HAP-1 (cell line): Measurements from ENCODE around the gene GREB1.
"Not testable (repeated sequence)": the region's sequence is repeated elsewhere in the genome, so short reads cannot be mapped to it uniquely, and the experiment has no call there.

ENCODE experiments used
- DNase-seq, 2 experiments: peaks; one replicate each; pipeline ENCODE4 v3.0.0-alpha.2; 2016 to 2020; ENCODE audit warnings: low spot score in 2 of 2
- H3K27me3 ChIP-seq: fragments of 250-450 bp; sonication (Bioruptor Pico); 2 replicates; pipeline ENCODE4 v1.5.1; 2020; ENCODE audit warnings: low read depth, mild to moderate bottlenecking, moderate library complexity
- H3K36me3 ChIP-seq: fragments of 250-450 bp; sonication (Bioruptor Pico); replicated peaks from 2 replicates; pipeline ENCODE4 v1.5.1; 2020; ENCODE audit warnings: mild to moderate bottlenecking
- H3K4me1 ChIP-seq: fragments of 250-450 bp; sonication (Bioruptor Pico); 2 replicates; pipeline ENCODE4 v1.5.1; 2020; ENCODE audit warnings: mild to moderate bottlenecking
- H3K4me3 ChIP-seq: fragments of 250-450 bp; sonication (Bioruptor Pico); 2 replicates; pipeline ENCODE4 v1.5.1; 2020; ENCODE audit warnings: mild to moderate bottlenecking, moderate library complexity
- H3K9me3 ChIP-seq: fragments of 250-450 bp; sonication (Bioruptor Pico); 2 replicates; pipeline ENCODE4 v1.5.1; 2020; ENCODE audit warnings: mild to moderate bottlenecking, moderate library complexity
- in situ Hi-C: fragments of 300-500 bp; cut with MboI; formaldehyde crosslinking; loops from 3 replicates; pipeline ENCODE4 v1.14.3; 2020; ENCODE audit warnings: low sequenced_read_pairs, inconsistent platforms, mixed read lengths

GREB1 gene

GRCh38 chr2:11649093-11649492, 115.2 kb downstream of the GREB1 start:
- peaks cover 7% of the 10 kb centered on the region for H3K27me3 ChIP-seq
- H3K4me1 ChIP-seq: no peaks in the 10 kb centered on the region
- H3K9me3 ChIP-seq: no peaks in the 10 kb centered on the region
- no peaks in the 10 kb centered on the region for H3K36me3 ChIP-seq
- no peak for DNase-seq
- in situ Hi-C loops: no loop called here
- no peak overlapping the region for H3K4me3 ChIP-seq

GRCh38 chr2:11651856-11652548, 118.2 kb downstream of the GREB1 start:
- H3K27me3 ChIP-seq: peaks cover 4% of the 10 kb centered on the region; the same call in 1 of the 2 replicates
- H3K9me3 ChIP-seq: no peaks in the 10 kb centered on the region
- DNase-seq: no peak
- no peak overlapping the region for H3K4me3 ChIP-seq
- H3K4me1 ChIP-seq: no peaks in the 10 kb centered on the region
- H3K36me3 ChIP-seq: no peaks in the 10 kb centered on the region
- in situ Hi-C loops: no loop called here

- no peak for DNase-seq
These were observed 118.7 kb downstream of the GREB1 start for GRCh38 chr2:11652553-11652952.

GRCh38 chr2:11655495-11655894, 121.7 kb downstream of the GREB1 start:
- Histone ChIP-seq H3K4me1 (no peaks in the 10 kb centered on the region), H3K27me3 (no peaks in the 10 kb centered on the region; the same call in 1 of the 2 replicates), H3K4me3 (no peak overlapping the region), H3K9me3 (no peaks in the 10 kb centered on the region), H3K36me3 (no peaks in the 10 kb centered on the region)
- in situ Hi-C loops: no loop called here
- DNase-seq: no peak

More at GRCh38 chr2:11652553-11652952, 118.7 kb downstream of the GREB1 start:
- no peak overlapping the region for H3K4me3 ChIP-seq
- no peaks in the 10 kb centered on the region for H3K4me1 ChIP-seq
- H3K9me3 ChIP-seq: no peaks in the 10 kb centered on the region
- peaks cover 4% of the 10 kb centered on the region; the same call in 1 of the 2 replicates for H3K27me3 ChIP-seq
- in situ Hi-C loops: no loop called here
- H3K36me3 ChIP-seq: no peaks in the 10 kb centered on the region

DNA sequence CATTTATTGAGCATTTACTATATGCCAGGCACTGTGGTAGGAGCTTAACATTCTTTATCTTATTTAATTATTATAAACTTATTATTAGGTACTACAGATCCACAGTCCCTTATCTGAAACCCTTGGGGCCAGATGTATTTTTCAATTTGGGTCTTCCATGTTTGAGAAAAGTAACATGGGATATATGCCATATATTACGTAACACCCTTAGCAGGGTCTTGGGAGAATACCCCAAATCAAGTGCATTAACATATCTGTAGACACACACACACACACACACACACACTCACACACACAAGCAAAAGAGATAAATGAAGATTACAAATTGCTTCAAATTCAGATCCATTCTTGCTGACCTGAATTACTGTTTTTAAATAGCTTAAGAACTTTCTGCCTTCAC, 122.4 kb downstream of the GREB1 start:
- in situ Hi-C loops: no loop called here
- H3K4me1 ChIP-seq: no peaks in the 10 kb centered on the region
- H3K9me3 ChIP-seq: no peaks in the 10 kb centered on the region
- H3K27me3 ChIP-seq: no peaks in the 10 kb centered on the region; the same call in 1 of the 2 replicates
- no peak for DNase-seq
- no peak overlapping the region for H3K4me3 ChIP-seq
- no peaks in the 10 kb centered on the region for H3K36me3 ChIP-seq

- in situ Hi-C loops: no loop called here
- no peak for DNase-seq
- Histone ChIP-seq H3K4me1 (no peaks in the 10 kb centered on the region), H3K27me3 (no peaks in the 10 kb centered on the region; the same call in 1 of the 2 replicates), H3K9me3 (no peaks in the 10 kb centered on the region), H3K36me3 (no peaks in the 10 kb centered on the region), H3K4me3 (no peak overlapping the region)
These were observed 122.8 kb downstream of the GREB1 start for GRCh38 chr2:11656671-11657101.

DNA sequence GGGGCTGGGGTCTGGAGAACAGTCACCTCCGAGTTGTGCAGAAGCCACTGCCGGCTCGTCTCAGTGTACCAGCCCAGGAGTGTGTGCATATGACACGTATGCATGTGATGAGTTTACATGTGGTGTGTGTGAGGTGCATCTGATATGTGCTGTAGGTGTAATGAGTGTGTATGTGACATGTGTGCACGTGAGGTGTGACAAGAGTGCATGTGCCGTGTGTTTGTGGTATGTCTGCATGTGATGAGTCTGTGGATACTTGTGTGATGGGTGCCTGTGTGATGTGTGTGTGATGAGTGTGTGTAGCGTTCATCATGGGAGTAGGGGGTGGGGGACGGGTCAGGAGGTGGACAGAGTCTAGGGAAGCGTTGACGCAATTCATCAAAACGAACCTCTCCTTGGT, 123.3 kb downstream of the GREB1 start:
- H3K36me3 ChIP-seq: no peaks in the 10 kb centered on the region
- in situ Hi-C loops: no loop called here
- no peak for DNase-seq
- no peaks in the 10 kb centered on the region for H3K27me3 ChIP-seq
- no peak overlapping the region for H3K4me3 ChIP-seq
- H3K9me3 ChIP-seq: no peaks in the 10 kb centered on the region
- no peaks in the 10 kb centered on the region for H3K4me1 ChIP-seq

DNA sequence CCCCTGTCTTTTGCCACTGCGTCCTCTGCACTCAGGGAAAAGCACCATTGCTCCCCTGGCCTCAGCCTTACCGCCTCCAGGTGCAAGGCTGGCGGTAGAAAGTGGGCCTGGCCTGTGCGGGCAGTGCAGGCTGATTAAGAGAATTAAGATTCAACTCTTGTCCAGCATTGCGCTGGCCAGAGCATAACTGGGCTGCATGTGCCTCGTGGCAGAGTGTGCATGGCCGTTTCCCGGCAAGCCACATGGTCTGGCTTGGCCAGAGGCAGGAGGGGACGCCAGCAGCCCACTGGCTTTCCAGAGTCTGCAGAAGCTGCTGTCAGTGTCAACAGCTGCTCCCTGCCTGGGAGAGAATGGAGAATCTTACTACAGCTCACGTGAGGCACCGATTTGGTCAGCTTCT, 123.8 kb downstream of the GREB1 start:
- no peak for DNase-seq
- no peaks in the 10 kb centered on the region for H3K36me3 ChIP-seq
- H3K27me3 ChIP-seq: no peaks in the 10 kb centered on the region
- H3K9me3 ChIP-seq: no peaks in the 10 kb centered on the region
- H3K4me1 ChIP-seq: no peaks in the 10 kb centered on the region
- in situ Hi-C loops: no loop called here
- no peak overlapping the region for H3K4me3 ChIP-seq

DNA sequence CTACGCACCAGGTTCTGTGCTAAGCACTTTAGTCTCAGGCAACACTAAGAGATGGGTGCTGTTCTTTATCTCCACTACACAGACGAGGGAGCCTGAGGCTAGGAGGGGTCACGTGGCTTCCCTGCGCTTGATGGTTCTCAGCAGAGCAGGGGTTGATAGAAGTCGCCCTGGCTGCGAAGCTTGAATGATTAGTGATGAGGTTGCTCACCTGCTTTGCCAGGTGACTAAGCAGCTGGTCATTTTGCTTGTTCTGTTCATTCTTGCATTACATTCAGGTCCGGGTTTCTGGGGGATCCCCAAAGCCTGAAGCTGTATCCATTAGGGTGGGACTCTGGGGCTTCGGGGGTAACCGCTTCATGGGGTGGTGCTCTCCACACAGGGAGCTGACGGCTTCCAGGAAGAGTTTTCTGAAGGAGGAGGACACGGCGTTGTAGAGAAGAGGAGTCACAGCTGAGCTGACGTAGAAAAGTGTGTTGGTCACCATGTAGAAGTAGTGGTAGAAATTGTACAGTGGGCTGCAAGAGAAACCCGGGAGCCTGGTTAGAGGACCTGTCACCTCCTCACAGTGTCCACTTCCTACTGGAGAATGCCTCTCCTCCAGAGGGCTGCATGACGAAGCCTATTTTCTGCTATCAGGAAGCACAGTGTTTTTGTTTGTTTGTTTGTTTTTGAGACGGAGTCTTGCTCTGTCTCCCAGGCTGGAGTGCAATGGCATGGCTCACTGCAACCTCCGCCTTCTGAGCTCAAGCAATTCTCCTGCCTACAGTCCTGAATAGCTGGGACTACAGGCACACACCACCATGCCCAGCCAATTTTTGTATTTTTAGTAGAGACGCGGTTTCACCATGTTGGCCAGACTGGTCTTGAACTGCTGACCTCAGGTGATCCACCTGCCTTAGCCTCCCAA, 124.6 kb downstream of the GREB1 start:
- no peak for DNase-seq
- in situ Hi-C loops: no loop called here
- H3K4me1 ChIP-seq: no peaks in the 10 kb centered on the region
- H3K27me3 ChIP-seq: no peaks in the 10 kb centered on the region
- H3K9me3 ChIP-seq: no peaks in the 10 kb centered on the region
- H3K4me3 ChIP-seq: no peak overlapping the region
- no peaks in the 10 kb centered on the region for H3K36me3 ChIP-seq

DNA sequence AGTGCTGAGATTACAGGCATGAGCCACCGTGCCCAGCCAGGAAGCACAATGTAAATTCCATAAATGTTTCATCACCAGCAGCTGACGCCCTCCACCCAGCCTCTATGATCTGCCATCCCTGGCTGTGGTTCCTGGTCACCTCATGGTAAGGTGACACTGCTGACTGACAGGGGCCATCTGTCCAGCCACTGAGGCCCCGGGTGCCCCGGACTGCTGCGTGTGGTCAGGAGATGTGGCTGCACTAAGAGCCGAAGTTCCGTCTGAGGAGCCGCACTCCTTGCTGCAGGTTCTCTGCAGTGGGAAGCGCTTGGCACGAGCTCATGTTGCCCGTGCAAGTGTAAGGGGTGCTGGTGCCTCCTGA, 125.2 kb downstream of the GREB1 start:
- Histone ChIP-seq H3K27me3 (no peaks in the 10 kb centered on the region), H3K4me1 (no peaks in the 10 kb centered on the region), H3K4me3 (no peak overlapping the region), H3K9me3 (no peaks in the 10 kb centered on the region), H3K36me3 (no peaks in the 10 kb centered on the region)
- in situ Hi-C loops: no loop called here
- DNase-seq: no peak

DNA sequence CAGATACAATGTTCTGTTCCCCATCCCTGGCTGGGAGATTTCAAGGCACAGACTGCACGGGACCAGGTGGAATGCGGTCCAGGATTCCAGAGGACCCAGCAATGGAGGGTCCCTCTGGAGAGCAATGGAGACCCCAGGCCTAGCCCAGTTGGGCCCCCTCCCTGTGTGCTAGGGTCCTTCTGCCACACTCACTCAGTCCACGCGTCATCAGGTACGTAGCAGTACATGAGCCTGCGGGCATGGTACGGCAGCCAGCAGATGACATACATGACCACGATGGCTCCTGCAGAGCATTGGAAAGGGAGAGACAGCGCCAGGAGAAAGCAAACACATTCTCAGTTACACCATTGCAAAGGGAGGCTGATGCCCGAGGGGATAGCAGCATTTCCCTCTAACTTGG, 126.0 kb downstream of the GREB1 start:
- DNase-seq: no peak
- Histone ChIP-seq H3K36me3 (no peaks in the 10 kb centered on the region), H3K9me3 (no peaks in the 10 kb centered on the region), H3K27me3 (no peaks in the 10 kb centered on the region; the same call in 1 of the 2 replicates), H3K4me3 (no peak overlapping the region), H3K4me1 (no peaks in the 10 kb centered on the region)
- in situ Hi-C loops: no loop called here

- H3K27me3 ChIP-seq, H3K9me3 ChIP-seq, H3K4me3 ChIP-seq, H3K4me1 ChIP-seq, DNase-seq, in situ Hi-C loops, H3K36me3 ChIP-seq: not testable (repeated sequence)
These were observed 126.6 kb downstream of the GREB1 start for GRCh38 chr2:11660396-11660795.

- no peaks in the 10 kb centered on the region for H3K9me3 ChIP-seq
- peaks cover 5% of the 10 kb centered on the region; the same call in 1 of the 2 replicates for H3K27me3 ChIP-seq
- H3K4me1 ChIP-seq: no peaks in the 10 kb centered on the region
- DNase-seq: no peak
- in situ Hi-C loops: no loop called here
- no peak overlapping the region for H3K4me3 ChIP-seq
- H3K36me3 ChIP-seq: no peaks in the 10 kb centered on the region
These were observed 128.1 kb downstream of the GREB1 start for GRCh38 chr2:11661891-11662435.

GRCh38 chr2:11662882-11663281, 129.0 kb downstream of the GREB1 start:
- no peak for DNase-seq
- Histone ChIP-seq H3K9me3 (no peaks in the 10 kb centered on the region), H3K4me1 (no peaks in the 10 kb centered on the region), H3K4me3 (no peak overlapping the region), H3K27me3 (peaks cover 5% of the 10 kb centered on the region; the same call in 1 of the 2 replicates), H3K36me3 (no peaks in the 10 kb centered on the region)
- in situ Hi-C loops: no loop called here
